Spleen (tissue), 11 donors: ENCODE data around the gene MDGA2. TPM values are rescaled to one million over a fixed set of nuclear protein-coding genes. Genes with fewer than 3 reads are reported as not detected.

Experiments
- DNase-seq: peaks from one replicate; pipeline ENCODE4 v3.0.0-alpha.2; 2020
- H3K27ac ChIP-seq, 8 donors: fragments of 200-600 bp; sonication (generic) in 7 of 8; 1 replicate in 4 of 8; 2 replicates in 4 of 8; pipeline versions ENCODE4 v1.5.0 to v1.8.0; 2016 to 2021; ENCODE audit warnings: inconsistent platforms in 4 of 8, mild to moderate bottlenecking in 4 of 8, moderate library complexity in 1 of 8
- H3K27me3 ChIP-seq, 7 donors: fragments of 200-600 bp; sonication (generic) in 6 of 7; replicated peaks in 1 of 7; 1 replicate in 4 of 7; 2 replicates in 3 of 7; pipeline versions ENCODE4 v1.5.0 to v1.8.0; 2016 to 2021; ENCODE audit warnings: inconsistent platforms in 3 of 7, mild to moderate bottlenecking in 1 of 7
- H3K36me3 ChIP-seq, 6 donors: fragments of 200-600 bp; sonication (generic) in 5 of 6; 1 replicate in 4 of 6; 2 replicates in 2 of 6; pipeline versions ENCODE4 v1.5.0 to v1.8.0; 2016 to 2021; ENCODE audit warnings: inconsistent platforms in 2 of 6
- H3K4me1 ChIP-seq, 6 donors: fragments of 200-600 bp; sonication (generic) in 5 of 6; 1 replicate in 3 of 6; 2 replicates in 3 of 6; pipeline versions ENCODE4 v1.5.0 to v1.8.0; 2016 to 2021; ENCODE audit warnings: inconsistent platforms in 3 of 6
- H3K4me3 ChIP-seq, 8 donors: fragments of 200-600 bp; sonication (generic) in 7 of 8; 1 replicate in 4 of 8; 2 replicates in 4 of 8; pipeline versions ENCODE4 v1.5.0 to v1.8.0; 2016 to 2021; ENCODE audit warnings: inconsistent platforms in 4 of 8, mild to moderate bottlenecking in 4 of 8, moderate library complexity in 2 of 8
- H3K9me3 ChIP-seq, 8 donors: fragments of 200-600 bp; sonication (generic) in 7 of 8; 1 replicate in 4 of 8; 2 replicates in 4 of 8; pipeline versions ENCODE4 v1.5.0 to v1.8.0; 2016 to 2021; ENCODE audit warnings: inconsistent platforms in 4 of 8
- CTCF ChIP-seq, 11 experiments: fragments of 200-600 bp in 7 of 11; fragments of 450-650 bp in 4 of 11; sonication (generic) in 4 of 11; IDR thresholded peaks in 8 of 11; conservative IDR thresholded peaks in 3 of 11; 1 replicate in 7 of 11; 2 replicates in 4 of 11; pipeline versions ENCODE4 v1.4.0 to v1.8.0; 2016 to 2021; ENCODE audit warnings: antibody characterized with exemption in 11 of 11, inconsistent platforms in 4 of 11, mild to moderate bottlenecking in 1 of 11
- POLR2A ChIP-seq, 3 donors: fragments of 450-650 bp; IDR thresholded peaks; one replicate each; pipeline ENCODE4 v1.5.1; 2017; ENCODE audit warnings: antibody characterized with exemption in 3 of 3, mild to moderate bottlenecking in 1 of 3
- POLR2AphosphoS5 ChIP-seq, 3 donors: sonication (generic); formaldehyde crosslinking; IDR thresholded peaks; one replicate each; pipeline ENCODE4 v1.5.1; 2017; ENCODE audit warnings: antibody characterized with exemption in 3 of 3
- WGBS, 5 donors: extraction: QIAGEN DNeasy Blood & Tissue Kit in 3 of 5; methylation state at CpG; one replicate each; pipeline versions ENCODE4 v1.1.5 to v1.1.7; 2013 to 2018; 5-methylcytosine and 5-hydroxymethylcytosine counted together
- intact Hi-C: fragments of 100-400 bp; cut with DNase I; formaldehyde crosslinking; loops from one replicate; pipeline ENCODE4 v1.15.0; 2023; ENCODE audit warnings: low total_unique reads
- polyA plus RNA-seq, 3 donors: library from polyadenylated mRNA; stranded (reverse); fragments of 200-250 nt; gene quantifications; one replicate each; pipeline ENCODE4 v1.2.1, GENCODE V29; 2013
- total RNA-seq, 7 donors: library from RNA; depleted of rRNA in 3 of 7; stranded (reverse); fragments of >200 nt in 3 of 7; fragmentation: NEBNext Ultra II Directional in 4 of 7; extraction: Animal tissue kit (Norgen Biotek cat#: 25700) in 4 of 7; gene quantifications; one replicate each; pipeline versions ENCODE4 v1.1.0 to v1.2.1, GENCODE V29; 2016 to 2021
- donor health status: healthy with polysubstance abuse.
- donor health status: DM: no; HTN: no; CAD: no; lungs with moderate emphysema.
- donor health status: DM: no; HTN: no; CAD: no.
- donor health status: Bipolar disorder and iron deficiency.
- donor health status: healthy.
- donor health status: DM: no; HTN: no; CAD: no.
- donor health status: DM: yes; HTN: yes; CAD: no.

The MDGA2 gene
- total and polyA plus RNA-seq, 10 donors = 0.06 to 0.26 (median 0.07) TPM; not detected in 7

- Histone ChIP-seq H3K4me3 (no peak overlapping the region), H3K36me3 (no peaks in the 10 kb centered on the region), H3K27me3 (no peaks in the 10 kb centered on the region), H3K27ac (no peak overlapping the region), H3K4me1 (no peaks in the 10 kb centered on the region), H3K9me3 (peaks cover 0 to 14% (median 0%) of the 10 kb centered on the region in 8 donors)
- DNase-seq = no peak
- TF ChIP-seq POLR2A (IDR thresholded peaks at IDR 0.05) = no peak
- TF ChIP-seq CTCF (IDR thresholded peaks at IDR 0.05 in 8 of 11, conservative IDR thresholded peaks at IDR 0.05 in 3 of 11) = no peak
- TF ChIP-seq POLR2AphosphoS5 (IDR thresholded peaks at IDR 0.05) = no peak
- intact Hi-C loops = no loop called here
- WGBS, 5 donors = 90 to 96% (median 94%) methylated on average over 12 to 13 of the region's 13 CpGs
Observed at GRCh38 chr14:47155395-47155794, 520.0 kb downstream of the MDGA2 start.

GRCh38 chr14:47154276-47154797, 521.1 kb downstream of the MDGA2 start:
- TF ChIP-seq POLR2AphosphoS5 (IDR thresholded peaks at IDR 0.05) (no peak), CTCF (IDR thresholded peaks at IDR 0.05 in 8 of 11, conservative IDR thresholded peaks at IDR 0.05 in 3 of 11) (no peak), POLR2A (IDR thresholded peaks at IDR 0.05) (no peak)
- Histone ChIP-seq H3K27ac (no peak overlapping the region), H3K4me1 (no peaks in the 10 kb centered on the region), H3K4me3 (no peak overlapping the region), H3K9me3 (peaks cover 0 to 14% (median 0%) of the 10 kb centered on the region in 8 donors), H3K36me3 (no peaks in the 10 kb centered on the region), H3K27me3 (no peaks in the 10 kb centered on the region)
- intact Hi-C loops = no loop called here
- DNase-seq = no peak
- WGBS, 5 donors = 85 to 96% (median 92%) methylated on average over 13 to 14 of the region's 14 CpGs

- TF ChIP-seq POLR2AphosphoS5 (IDR thresholded peaks at IDR 0.05) = no peak
- TF ChIP-seq CTCF (IDR thresholded peaks at IDR 0.05 in 8 of 11, conservative IDR thresholded peaks at IDR 0.05 in 3 of 11) = no peak
- no peak overlapping the region for H3K4me3 ChIP-seq
Observed at GRCh38 chr14:47153746-47154145, 521.7 kb downstream of the MDGA2 start.

GRCh38 chr14:47150267-47150666, 525.1 kb downstream of the MDGA2 start:
- Histone ChIP-seq H3K4me1 (no peaks in the 10 kb centered on the region), H3K36me3 (no peaks in the 10 kb centered on the region), H3K27ac (no peak overlapping the region), H3K27me3 (no peaks in the 10 kb centered on the region), H3K9me3 (peaks cover 0 to 11% (median 0%) of the 10 kb centered on the region in 8 donors), H3K4me3 (no peak overlapping the region)
- intact Hi-C loops = no loop called here
- DNase-seq = no peak
- no peak for TF ChIP-seq POLR2AphosphoS5 (IDR thresholded peaks at IDR 0.05)
- WGBS, 5 donors = 55 to 76% (median 65%) methylated on average over 3 of the region's 3 CpGs

More at GRCh38 chr14:47153746-47154145, 521.7 kb downstream of the MDGA2 start:
- peaks cover 0 to 14% (median 0%) of the 10 kb centered on the region in 8 donors for H3K9me3 ChIP-seq
- DNase-seq = no peak
- no peaks in the 10 kb centered on the region for H3K27me3 ChIP-seq
- no peak overlapping the region for H3K27ac ChIP-seq
- H3K36me3 ChIP-seq = no peaks in the 10 kb centered on the region
- intact Hi-C loops = no loop called here
- no peaks in the 10 kb centered on the region for H3K4me1 ChIP-seq

- no peak overlapping the region for H3K27ac ChIP-seq
- H3K36me3 ChIP-seq = no peaks in the 10 kb centered on the region
- TF ChIP-seq POLR2A (IDR thresholded peaks at IDR 0.05) = no peak
- no peak for TF ChIP-seq POLR2AphosphoS5 (IDR thresholded peaks at IDR 0.05)
- TF ChIP-seq CTCF (IDR thresholded peaks at IDR 0.05 in 8 of 11, conservative IDR thresholded peaks at IDR 0.05 in 3 of 11) = no peak
- WGBS, 5 donors = 86 to 98% (median 93%) methylated on average over 2 of the region's 2 CpGs
- DNase-seq = no peak
- no peaks in the 10 kb centered on the region for H3K27me3 ChIP-seq
- no peaks in the 10 kb centered on the region for H3K4me1 ChIP-seq
- intact Hi-C loops = no loop called here
- H3K4me3 ChIP-seq = no peak overlapping the region
- peaks cover 0 to 3% (median 0%) of the 10 kb centered on the region in 8 donors for H3K9me3 ChIP-seq
Observed at GRCh38 chr14:47149326-47149725, 526.1 kb downstream of the MDGA2 start.
